ENCODE data around the gene CLDN1.
"Not testable (repeated sequence)": the region's sequence is repeated elsewhere in the genome, so short reads cannot be mapped to it uniquely, and the experiment has no call there.

Gene CLDN1

GRCh38 chr3:190303884-190304283, 18.4 kb downstream of the CLDN1 start:
- H3K27ac ChIP-seq: peak overlapping the region in 3 of 21 experiments; percentile 38 to 54 (median 38)

DNA sequence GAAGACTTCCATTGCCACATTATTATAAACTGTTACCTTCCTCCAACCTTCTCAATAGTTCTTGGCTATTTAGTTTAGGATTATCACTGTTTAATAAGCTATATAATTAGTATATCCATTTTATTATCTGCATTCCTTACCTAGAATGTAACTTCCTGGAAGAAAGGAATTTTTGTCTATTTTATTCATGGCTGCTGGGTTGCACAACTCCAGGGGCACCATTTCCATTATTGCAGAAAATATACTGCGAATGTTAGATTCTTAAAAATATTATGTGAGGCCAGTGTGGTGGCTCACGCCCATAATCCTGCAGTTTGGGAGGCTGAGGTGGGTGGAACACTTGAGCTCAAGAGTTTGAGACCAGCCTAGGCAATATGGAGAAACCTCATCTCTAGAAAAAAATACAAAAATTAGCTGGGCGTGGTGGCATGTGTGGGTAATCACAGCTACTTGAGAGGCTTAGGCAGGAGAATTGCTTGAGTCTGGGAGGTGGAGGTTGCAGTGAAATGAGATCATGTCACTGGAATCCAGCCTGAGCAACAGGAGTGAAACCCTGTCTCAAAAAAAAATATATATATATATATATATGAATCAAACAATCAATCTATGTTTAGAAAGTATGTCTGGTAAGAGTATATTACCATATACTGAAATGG, 19.9 kb downstream of the CLDN1 start:
- Histone ChIP-seq H3K4me3 (no peak overlapping the region), H3K27ac (no peak overlapping the region)

More at GRCh38 chr3:190303884-190304283, 18.4 kb downstream of the CLDN1 start:
- no peak overlapping the region for H3K4me3 ChIP-seq

GRCh38 chr3:190301591-190301990, 20.7 kb downstream of the CLDN1 start:
- Histone ChIP-seq H3K27ac (no peak overlapping the region), H3K4me3 (no peak overlapping the region)

DNA sequence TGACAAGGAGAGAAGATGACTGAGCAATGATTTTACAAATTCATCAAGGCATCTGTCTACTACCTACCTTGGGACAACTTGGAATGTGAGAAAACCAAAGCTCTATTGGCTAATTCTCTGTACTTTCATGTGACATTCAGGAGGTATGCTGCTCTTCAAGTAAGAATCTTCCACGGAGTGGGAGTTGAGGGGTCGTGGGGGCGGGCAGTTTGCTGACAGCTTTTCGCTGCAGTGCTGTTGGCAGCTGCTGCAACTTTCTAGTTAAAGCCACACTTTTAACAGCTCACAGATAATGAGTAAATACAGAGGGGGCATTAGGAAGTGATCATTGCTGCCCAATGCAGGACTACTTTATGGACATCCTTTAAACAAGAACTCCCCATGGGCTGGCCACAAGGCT, 22.3 kb downstream of the CLDN1 start:
- no peak overlapping the region for H3K4me3 ChIP-seq
- H3K27ac ChIP-seq: no peak overlapping the region

- Histone ChIP-seq H3K4me3 (no peak overlapping the region), H3K27ac (no peak overlapping the region)
Observed at GRCh38 chr3:190294030-190294429, 28.2 kb downstream of the CLDN1 start.

DNA sequence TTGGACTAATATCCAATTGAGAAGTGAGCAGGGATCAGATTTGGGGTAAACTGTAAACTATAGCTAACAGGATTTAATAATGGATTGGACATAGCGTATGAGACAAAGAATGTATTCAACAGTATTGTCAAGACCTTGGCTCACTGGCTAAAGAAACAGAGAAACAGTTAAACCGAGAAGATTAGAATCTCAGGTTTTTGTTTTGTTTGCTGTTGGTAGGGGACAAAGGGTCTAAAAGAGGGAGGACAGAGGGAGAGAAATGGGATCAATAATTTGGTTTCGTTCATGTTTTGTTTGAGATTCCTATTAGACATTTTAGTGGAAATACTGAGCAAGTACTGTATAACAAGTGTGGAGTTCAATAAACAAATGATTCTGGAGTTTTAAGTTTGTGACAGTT, 28.6 kb downstream of the CLDN1 start:
- H3K4me3 ChIP-seq: no peak overlapping the region
- H3K27ac ChIP-seq: no peak overlapping the region

GRCh38 chr3:190291994-190292584, 30.2 kb downstream of the CLDN1 start:
- Histone ChIP-seq H3K4me3 (no peak overlapping the region), H3K27ac (no peak overlapping the region)

DNA sequence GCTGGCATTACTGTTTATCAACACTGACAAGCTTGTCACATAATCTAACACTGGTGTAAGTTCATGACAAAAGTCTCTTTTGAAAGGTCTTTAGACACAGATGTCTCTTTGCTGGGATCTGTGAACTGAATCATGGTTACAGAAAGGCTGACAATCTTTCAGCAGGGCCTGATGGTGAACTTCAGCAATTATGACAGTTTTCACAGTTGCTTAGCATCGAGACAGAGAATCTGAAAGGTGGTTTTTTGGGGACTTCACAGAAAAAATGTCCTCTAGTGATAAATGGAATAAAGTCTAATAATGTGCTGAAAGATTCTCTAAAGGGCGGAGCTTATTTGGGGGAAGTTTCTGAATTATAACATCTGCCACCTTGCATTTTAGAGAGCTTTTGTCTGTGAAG, 32.3 kb downstream of the CLDN1 start:
- Histone ChIP-seq H3K4me3 (no peak overlapping the region), H3K27ac (no peak overlapping the region)

- H3K4me3 ChIP-seq: no peak overlapping the region
- no peak overlapping the region for H3K27ac ChIP-seq
Observed at GRCh38 chr3:190288836-190289235, 33.4 kb downstream of the CLDN1 start.

DNA sequence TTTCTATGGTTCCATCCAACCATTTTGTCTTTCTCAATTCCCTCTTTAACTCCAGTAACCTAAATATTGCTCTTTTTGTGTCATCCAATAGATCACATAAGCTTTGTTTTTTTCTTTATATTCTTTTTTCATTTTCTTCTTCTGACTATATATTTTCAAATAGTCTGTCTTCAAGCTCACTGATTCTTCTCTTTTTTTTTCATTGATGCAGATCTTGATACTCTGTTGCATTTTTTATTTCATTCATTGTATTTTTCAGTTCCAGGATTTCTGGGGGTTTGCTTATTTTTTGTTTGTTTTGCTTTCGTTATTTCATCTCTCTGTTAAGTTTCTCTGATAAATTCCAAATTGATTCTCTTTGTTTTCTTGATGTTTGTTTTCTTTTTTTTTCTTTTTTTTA, 36.2 kb downstream of the CLDN1 start:
- no peak overlapping the region for H3K27ac ChIP-seq
- H3K4me3 ChIP-seq: no peak overlapping the region

DNA sequence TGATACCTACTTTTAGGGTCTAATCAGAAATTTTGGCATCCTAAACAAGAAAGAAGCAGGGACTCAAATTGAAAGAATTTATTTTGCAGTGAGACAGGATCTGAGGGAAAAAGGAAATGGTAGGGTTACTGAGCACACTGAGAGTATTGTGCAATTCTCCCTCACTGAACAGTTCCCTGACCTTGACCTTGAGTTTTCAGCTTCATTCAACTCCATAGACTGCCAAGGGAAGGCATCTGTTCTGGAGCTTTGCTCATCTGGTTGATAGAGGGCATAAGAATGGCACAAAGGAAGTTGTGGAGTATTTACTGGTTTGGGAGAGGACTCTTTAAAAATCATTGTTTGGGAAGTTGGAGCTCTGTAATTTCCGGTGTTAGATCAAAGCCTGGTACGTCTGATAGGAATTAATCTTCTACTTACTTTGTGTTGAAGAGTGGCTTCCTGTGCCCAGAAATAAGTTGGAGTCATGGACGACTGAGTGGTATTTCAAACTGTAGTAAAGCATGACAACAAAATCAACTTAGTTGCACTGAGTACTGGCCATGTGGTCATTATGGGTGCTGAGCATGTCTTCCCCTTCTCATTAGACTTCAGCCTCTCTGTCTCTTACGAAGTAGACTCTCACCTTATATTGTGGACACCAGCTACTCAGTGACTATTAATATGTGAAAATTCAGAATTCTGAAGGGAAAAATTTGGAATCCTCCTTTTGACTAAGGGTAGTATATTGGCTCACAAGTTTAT, 40.8 kb downstream of the CLDN1 start:
- Histone ChIP-seq H3K4me3 (no peak overlapping the region), H3K27ac (peak overlapping the region in 1 of 21 experiments; percentile 26)

DNA sequence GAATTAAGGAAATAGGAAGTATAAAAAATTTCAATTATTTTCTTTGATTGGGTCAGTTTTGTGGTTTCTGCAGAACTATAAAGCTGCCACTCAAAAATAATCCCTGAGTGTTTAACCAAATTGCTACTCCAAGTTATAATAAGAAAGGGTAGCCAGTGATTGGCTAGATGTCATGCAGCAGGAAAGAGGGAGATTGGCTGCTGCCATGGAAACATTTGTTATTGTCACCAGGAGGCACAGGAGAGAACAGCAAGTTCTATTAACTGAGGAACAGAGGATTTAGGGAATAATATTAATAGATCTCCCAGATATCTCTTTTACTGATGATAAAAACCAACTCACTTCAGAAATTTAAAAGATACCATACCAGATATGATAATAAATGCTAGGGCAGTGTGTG, 42.6 kb downstream of the CLDN1 start:
- no peak overlapping the region for H3K27ac ChIP-seq
- H3K4me3 ChIP-seq: no peak overlapping the region

- H3K4me3 ChIP-seq: no peak overlapping the region
- no peak overlapping the region for H3K27ac ChIP-seq
Observed at GRCh38 chr3:190272747-190273146, 49.5 kb downstream of the CLDN1 start.

DNA sequence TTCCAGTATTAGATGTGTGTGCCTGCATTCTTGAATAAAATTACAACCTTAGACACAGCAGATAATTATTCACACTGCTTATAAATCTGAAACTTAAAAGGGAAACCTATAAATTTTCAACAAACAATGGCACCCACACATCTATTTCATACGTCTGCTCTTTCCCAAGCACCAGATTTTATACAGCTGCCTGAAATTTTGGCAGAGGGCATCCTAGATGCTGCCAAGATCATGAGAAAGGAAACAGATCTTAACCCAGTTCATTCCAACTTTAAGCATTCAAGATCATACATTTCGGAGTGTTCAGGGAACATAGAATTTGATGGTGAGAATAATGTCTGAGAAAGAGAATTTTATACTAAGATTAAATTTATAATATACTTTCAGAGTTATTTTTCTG, 53.1 kb downstream of the CLDN1 start:
- H3K4me3 ChIP-seq: no peak overlapping the region
- H3K27ac ChIP-seq: peak overlapping the region in 1 of 21 experiments; percentile 1

DNA sequence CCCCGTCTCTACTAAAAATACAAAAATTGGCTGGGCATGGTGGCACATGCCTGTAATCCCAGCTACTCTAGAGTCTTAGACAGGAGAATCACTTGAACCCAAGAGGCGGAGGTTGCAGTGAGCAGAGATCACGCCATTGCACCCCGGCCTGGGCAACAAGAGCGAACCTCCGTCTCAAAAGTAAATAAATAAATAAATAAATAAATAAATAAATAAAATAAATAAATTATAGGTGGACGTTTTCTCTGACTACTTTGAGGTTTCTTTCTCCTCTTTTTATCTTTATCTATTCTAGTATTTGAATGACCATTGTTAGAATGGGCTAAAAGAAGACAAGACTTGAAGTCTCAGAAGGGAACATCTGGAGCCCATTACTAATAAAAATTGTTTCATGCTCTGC, 54.8 kb downstream of the CLDN1 start:
- peak overlapping the region in 1 of 21 experiments; percentile 64 for H3K27ac ChIP-seq
- H3K4me3 ChIP-seq: not testable (repeated sequence)

DNA sequence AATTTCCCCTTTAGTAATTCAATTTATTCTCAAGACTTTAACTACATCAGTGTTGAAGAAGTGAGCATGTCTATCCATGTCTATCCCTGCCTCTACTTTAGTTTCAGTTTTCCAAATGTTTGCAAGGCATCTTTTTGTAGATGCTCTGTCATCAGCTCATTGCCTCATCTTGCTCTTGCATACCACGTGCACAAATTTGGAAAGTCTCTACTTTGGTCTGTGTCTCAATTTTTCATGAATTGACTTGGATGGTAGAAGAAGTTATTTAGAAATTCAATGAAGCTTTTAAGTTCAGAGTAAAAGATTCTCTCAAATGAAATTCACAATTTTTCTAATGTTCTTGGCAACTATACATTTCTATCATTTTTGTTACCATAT, 55.3 kb downstream of the CLDN1 start:
- Histone ChIP-seq H3K4me3 (no peak overlapping the region), H3K27ac (peak overlapping the region in 6 of 21 experiments; percentile 39 to 75 (median 60))

DNA sequence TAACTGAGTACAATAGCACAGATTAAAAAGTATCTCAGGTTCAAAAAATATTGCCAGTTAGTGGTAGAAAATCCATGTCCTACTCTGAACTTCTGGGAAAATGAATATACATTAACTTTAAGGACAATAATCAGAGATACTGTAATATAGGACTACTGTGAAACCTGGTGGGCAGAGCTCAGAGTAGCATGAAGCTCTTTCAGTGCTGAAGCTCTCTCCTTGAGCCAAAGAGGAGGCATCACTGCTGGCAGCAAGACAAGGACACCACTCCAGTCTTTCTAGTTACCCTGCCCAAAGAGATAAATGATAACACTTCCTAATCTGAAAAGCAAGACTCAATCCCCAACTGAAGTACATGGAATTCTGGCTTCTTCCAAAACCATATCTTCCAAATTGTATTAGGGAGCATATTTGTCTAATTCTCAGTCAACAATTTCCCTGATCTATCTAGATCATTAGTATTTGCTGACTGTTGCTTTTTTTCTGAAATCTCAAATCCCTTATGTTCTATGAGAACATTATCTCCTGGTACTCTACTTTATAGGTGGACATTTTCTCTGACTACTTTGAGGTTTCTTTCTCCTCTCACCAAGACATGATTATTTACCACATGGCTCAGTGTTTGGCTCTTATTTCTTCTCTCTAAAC, 55.9 kb downstream of the CLDN1 start:
- Histone ChIP-seq H3K27ac (peak overlapping the region in 12 of 21 experiments; percentile 9 to 75 (median 52)), H3K4me3 (no peak overlapping the region)

DNA sequence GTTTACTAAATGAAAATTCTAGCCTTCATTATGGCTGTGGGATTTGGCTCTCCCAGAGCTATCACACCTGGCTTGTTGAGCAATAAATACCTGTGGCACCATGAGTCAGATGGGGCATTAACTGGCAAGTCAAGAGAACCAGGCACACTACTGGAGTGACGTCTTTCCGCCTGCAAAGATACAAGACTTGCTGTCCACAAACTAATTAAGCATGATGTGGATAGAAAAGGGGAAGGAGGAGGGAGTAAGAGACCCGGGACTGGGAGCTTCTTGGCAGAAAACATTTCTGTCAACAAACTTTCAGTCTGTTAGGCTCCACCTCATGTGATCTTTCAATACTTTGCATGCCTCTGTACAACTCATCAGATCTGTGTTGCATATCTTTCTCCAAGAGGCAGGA, 56.5 kb downstream of the CLDN1 start:
- Histone ChIP-seq H3K27ac (peak overlapping the region in 8 of 21 experiments; percentile 30 to 75 (median 58)), H3K4me3 (no peak overlapping the region)

- no peak overlapping the region for H3K4me3 ChIP-seq
- H3K27ac ChIP-seq: peak overlapping the region in 6 of 21 experiments; percentile 9 to 55 (median 30)
Observed at GRCh38 chr3:190265126-190265525, 57.1 kb downstream of the CLDN1 start.

DNA sequence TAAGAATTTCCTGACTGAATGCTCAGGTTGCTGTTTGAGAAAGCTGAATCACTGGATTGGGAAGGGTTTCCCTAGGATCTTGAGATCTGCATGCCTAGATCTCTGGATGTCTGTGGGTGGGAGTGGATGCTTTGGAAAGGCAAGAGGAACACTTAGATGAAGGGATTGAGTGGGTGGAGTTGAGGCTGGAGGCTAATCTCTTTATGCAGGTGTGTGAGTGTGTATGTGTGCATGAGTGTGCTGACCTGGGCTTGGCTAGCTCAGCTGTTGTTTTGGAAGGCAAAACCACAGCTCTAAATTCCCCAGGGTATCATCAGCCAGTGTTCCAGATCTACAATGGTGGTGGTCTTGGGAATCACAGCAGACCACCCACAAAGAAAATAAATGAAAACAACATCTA, 60.5 kb downstream of the CLDN1 start:
- Histone ChIP-seq H3K4me3 (no peak overlapping the region), H3K27ac (no peak overlapping the region)

GRCh38 chr3:190261015-190261414, 61.2 kb downstream of the CLDN1 start:
- Histone ChIP-seq H3K27ac (peak overlapping the region in 2 of 21 experiments; percentile 4 to 77), H3K4me3 (no peak overlapping the region)
